GM19238 (cell line): ENCODE measurements around the gene STYXL2.

Experiments used
- DNase-seq: peaks from one replicate; pipeline ENCODE4 v3.0.0; 2011; ENCODE audit warnings: low spot score; ENCODE audit not compliant: insufficient read length

The STYXL2 gene

GRCh38 chr1:167135281-167135840 lies 41.5 kb downstream of the STYXL2 start:
- no peak for DNase-seq

GRCh38 chr1:167136191-167136614 lies 42.3 kb downstream of the STYXL2 start:
- DNase-seq, result no peak

- DNase-seq, result no peak
Observed at GRCh38 chr1:167136806-167137205, 42.9 kb downstream of the STYXL2 start.

- DNase-seq, result no peak
Observed at GRCh38 chr1:167137332-167137781, 43.5 kb downstream of the STYXL2 start.

GRCh38 chr1:167137793-167138510 lies 44.1 kb downstream of the STYXL2 start:
- no peak for DNase-seq

- no peak for DNase-seq
Observed at GRCh38 chr1:167138703-167139102, 44.8 kb downstream of the STYXL2 start.

- no peak for DNase-seq
Observed at GRCh38 chr1:167141963-167142362, 48.1 kb downstream of the STYXL2 start.
